HepG2 (cell line): Measurements from ENCODE around the gene EPHA10. TPM values are rescaled to one million over a fixed set of nuclear protein-coding genes. Genes with fewer than 3 reads are reported as not detected.

Experiments
- ARNT ChIP-seq: fragments of 450-650 bp; IDR thresholded peaks from 2 replicates; pipeline ENCODE4 v1.6.1; 2017
- ASH2L ChIP-seq: fragments of 300-600, 200-600 bp; sonication (generic); IDR thresholded peaks from 2 replicates; pipeline ENCODE4 v1.7.0; 2017; ENCODE audit warnings: low read depth, mild to moderate bottlenecking, moderate library complexity, mixed read lengths, low read length; ENCODE audit not compliant: insufficient read length
- CAMTA2 ChIP-seq: sonication (generic); formaldehyde crosslinking; IDR thresholded peaks from 2 replicates; pipeline ENCODE4 v1.4.0; 2020; ENCODE audit warnings: mild to moderate bottlenecking, missing genetic modification reagents, borderline replicate concordance
- DR1 ChIP-seq: sonication (generic); formaldehyde crosslinking; IDR thresholded peaks from 2 replicates; pipeline ENCODE4 v1.8.0; 2021; ENCODE audit warnings: mild to moderate bottlenecking, missing genetic modification reagents, inconsistent platforms
- HNRNPLL ChIP-seq: fragments of 200-400 bp; formaldehyde crosslinking; IDR thresholded peaks from 2 replicates; pipeline ENCODE4 v1.6.1; 2017; ENCODE audit warnings: mild to moderate bottlenecking, low read depth, low read length; ENCODE audit not compliant: poor library complexity, severe bottlenecking
- IRF2 ChIP-seq: IDR thresholded peaks from 2 replicates; pipeline ENCODE4 v1.6.1; 2018; ENCODE audit warnings: missing genetic modification reagents, missing compliant biosample characterization
- NFIB ChIP-seq: sonication (generic); formaldehyde crosslinking; IDR thresholded peaks from 2 replicates; pipeline ENCODE4 v1.9.0; 2021; ENCODE audit warnings: missing genetic modification reagents, mild to moderate bottlenecking, borderline replicate concordance
- NFIC ChIP-seq: IDR thresholded peaks from 2 replicates; pipeline ENCODE4 v1.6.1; 2012; ENCODE audit warnings: mild to moderate bottlenecking, low read length, inconsistent platforms
- POLR2A ChIP-seq, 2 experiments: IDR thresholded peaks; 2 replicates each; pipeline ENCODE4 v1.6.1; 2011; ENCODE audit warnings: low read depth in 2 of 2, low read length in 2 of 2, mild to moderate bottlenecking in 1 of 2, moderate library complexity in 1 of 2; ENCODE audit not compliant: insufficient read depth in 1 of 2
- RAD21 ChIP-seq: fragments of 450-650 bp; formaldehyde crosslinking; IDR thresholded peaks from 2 replicates; pipeline ENCODE4 v1.5.0; 2020; ENCODE audit warnings: mild to moderate bottlenecking
- SP4 ChIP-seq: sonication (generic); formaldehyde crosslinking; IDR thresholded peaks from 2 replicates; pipeline ENCODE4 v1.8.1; 2023; ENCODE audit warnings: mild to moderate bottlenecking, missing genetic modification reagents
- ZFP82 ChIP-seq: sonication (generic); formaldehyde crosslinking; IDR thresholded peaks from 2 replicates; pipeline ENCODE4 v1.5.1; 2020; ENCODE audit warnings: mild to moderate bottlenecking, missing genetic modification reagents, borderline replicate concordance
- ZNF337 ChIP-seq: sonication (generic); formaldehyde crosslinking; IDR thresholded peaks from 2 replicates; pipeline ENCODE4 v1.5.1; 2020; ENCODE audit warnings: missing genetic modification reagents, low read depth, mild to moderate bottlenecking, borderline replicate concordance
- ZNF441 ChIP-seq: sonication (generic); formaldehyde crosslinking; IDR thresholded peaks from 2 replicates; pipeline ENCODE4 v1.7.0; 2021; ENCODE audit warnings: missing genetic modification reagents, borderline replicate concordance
- ZNF543 ChIP-seq: sonication (generic); formaldehyde crosslinking; IDR thresholded peaks from 2 replicates; pipeline ENCODE4 v1.4.0; 2020; ENCODE audit warnings: mild to moderate bottlenecking, missing genetic modification reagents
- ZNF549 ChIP-seq: sonication (generic); formaldehyde crosslinking; IDR thresholded peaks from 2 replicates; pipeline ENCODE4 v1.5.0; 2020; ENCODE audit warnings: missing genetic modification reagents
- polyA plus RNA-seq, 8 experiments: library from polyadenylated mRNA; depleted of rRNA in 3 of 8; stranded (reverse) in 7 of 8; unstranded in 1 of 8; fragments of >200 nt; fragmentation: Illumina TruSeq in 4 of 8; extraction: Trizol in 4 of 8; gene quantifications; 2 replicates each; pipeline versions ENCODE4 v1.2.1 to v1.2.3, GENCODE V29; 2011 to 2016; ENCODE audit warnings: low read depth in 4 of 8, missing spikeins in 1 of 8, mixed read lengths in 1 of 8; ENCODE audit not compliant: insufficient read depth in 1 of 8
- total RNA-seq, 5 experiments: library from RNA; depleted of rRNA; stranded (reverse); fragments of >200 nt; fragmentation: Illumina TruSeq; extraction: Trizol; gene quantifications; 2 replicates each; pipeline ENCODE4 v1.2.3, GENCODE V29; 2016; ENCODE audit warnings: low read depth in 1 of 5
- TF ChIP-seq, protein P1 (sequence below): sonication (generic); formaldehyde crosslinking; IDR thresholded peaks from 2 replicates; pipeline ENCODE4 v1.5.0; 2020; ENCODE audit warnings: missing genetic modification reagents
- TF ChIP-seq, protein P2 (sequence below): sonication (generic); formaldehyde crosslinking; IDR thresholded peaks from 2 replicates; pipeline ENCODE4 v1.4.0; 2020; ENCODE audit warnings: mild to moderate bottlenecking, missing genetic modification reagents
- TF ChIP-seq, protein P3 (sequence below): sonication (generic); formaldehyde crosslinking; conservative IDR thresholded peaks from 2 replicates; pipeline ENCODE4 v1.4.0; 2020; ENCODE audit warnings: missing genetic modification reagents
- TF ChIP-seq, protein P4 (sequence below): IDR thresholded peaks from 2 replicates; pipeline ENCODE4 v1.6.1; 2016; ENCODE audit warnings: mild to moderate bottlenecking
- TF ChIP-seq, protein P5 (sequence below): sonication (generic); formaldehyde crosslinking; IDR thresholded peaks from 2 replicates; pipeline ENCODE4 v1.5.0; 2020; ENCODE audit warnings: missing genetic modification reagents
- TF ChIP-seq, protein P6 (sequence below): IDR thresholded peaks from 2 replicates; pipeline ENCODE4 v1.6.1; 2018; ENCODE audit warnings: missing genetic modification reagents, mild to moderate bottlenecking, missing compliant biosample characterization
- TF ChIP-seq, protein P7 (sequence below): sonication (generic); formaldehyde crosslinking; IDR thresholded peaks from 2 replicates; pipeline ENCODE4 v1.4.0; 2020; ENCODE audit warnings: mild to moderate bottlenecking, missing genetic modification reagents

EPHA10 gene
- total and polyA plus RNA-seq, 2 of the 13 experiments (the other 11 are each of a cell fraction or from before 2014, with no cell fraction given): 0.11 to 0.58 TPM

DNA sequence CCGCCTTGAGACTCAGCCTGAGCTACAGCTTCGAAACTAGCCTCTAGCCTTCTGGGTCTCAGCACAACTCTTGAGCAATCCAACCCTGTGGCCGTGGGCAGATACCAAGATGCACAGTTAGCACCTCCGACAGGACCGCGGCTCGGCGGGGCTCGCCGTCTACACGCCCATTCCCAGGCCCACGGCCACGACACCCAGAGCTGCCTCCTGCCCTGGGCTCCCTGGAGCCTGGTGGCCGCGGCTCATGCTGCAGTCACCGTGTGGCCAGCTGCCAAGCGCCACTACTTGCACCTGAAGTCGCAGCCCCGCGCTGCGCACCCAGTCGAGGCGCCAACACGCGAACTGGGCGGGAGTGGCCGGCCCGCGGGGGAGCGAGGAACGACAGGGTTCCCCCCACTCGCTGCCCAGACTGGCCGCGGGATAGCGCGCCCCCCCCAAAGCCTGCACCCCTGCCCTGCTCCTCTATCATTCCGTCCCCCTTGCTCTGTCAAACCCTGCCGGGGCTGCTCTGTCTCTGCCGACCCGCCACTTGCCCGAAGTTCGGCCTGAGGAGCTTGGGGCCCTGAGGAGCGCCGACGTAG lies 73.3 kb downstream of the EPHA10 start (continued):
- TF ChIP-seq CAMTA2 (no peak), ASH2L (peak; percentile 50), IRF2 (CRISPR knock-in tag) (no peak), POLR2A (IDR thresholded peaks at IDR 0.05; ENCODE audit: insufficient read depth in 1 of 2, low read depth in 2 of 2, low read length in 2 of 2) (no peak), RAD21 (0 out of 2 replicates have a peak, but pooled peaks have one; percentile 4), DR1 (no peak), ZNF549 (CRISPR knock-in tag) (no peak), NFIB (CRISPR knock-in tag) (no peak), SP4 (CRISPR knock-in tag) (0 out of 2 replicates have a peak, but pooled peaks have one; percentile 19), ZNF543 (CRISPR knock-in tag) (no peak), ARNT (no peak), HNRNPLL (no peak), ZFP82 (CRISPR knock-in tag) (no peak), ZNF441 (CRISPR knock-in tag) (no peak), NFIC (no peak), ZNF337 (CRISPR knock-in tag) (no peak)
- TF ChIP-seq, protein P1, sequence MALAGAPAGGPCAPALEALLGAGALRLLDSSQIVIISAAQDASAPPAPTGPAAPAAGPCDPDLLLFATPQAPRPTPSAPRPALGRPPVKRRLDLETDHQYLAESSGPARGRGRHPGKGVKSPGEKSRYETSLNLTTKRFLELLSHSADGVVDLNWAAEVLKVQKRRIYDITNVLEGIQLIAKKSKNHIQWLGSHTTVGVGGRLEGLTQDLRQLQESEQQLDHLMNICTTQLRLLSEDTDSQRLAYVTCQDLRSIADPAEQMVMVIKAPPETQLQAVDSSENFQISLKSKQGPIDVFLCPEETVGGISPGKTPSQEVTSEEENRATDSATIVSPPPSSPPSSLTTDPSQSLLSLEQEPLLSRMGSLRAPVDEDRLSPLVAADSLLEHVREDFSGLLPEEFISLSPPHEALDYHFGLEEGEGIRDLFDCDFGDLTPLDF (CRISPR knock-in tag): no peak
- TF ChIP-seq, protein P2, sequence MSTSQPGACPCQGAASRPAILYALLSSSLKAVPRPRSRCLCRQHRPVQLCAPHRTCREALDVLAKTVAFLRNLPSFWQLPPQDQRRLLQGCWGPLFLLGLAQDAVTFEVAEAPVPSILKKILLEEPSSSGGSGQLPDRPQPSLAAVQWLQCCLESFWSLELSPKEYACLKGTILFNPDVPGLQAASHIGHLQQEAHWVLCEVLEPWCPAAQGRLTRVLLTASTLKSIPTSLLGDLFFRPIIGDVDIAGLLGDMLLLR (CRISPR knock-in tag): peak; percentile 64; the same call in 1 of the 2 replicates
- TF ChIP-seq, protein P3, sequence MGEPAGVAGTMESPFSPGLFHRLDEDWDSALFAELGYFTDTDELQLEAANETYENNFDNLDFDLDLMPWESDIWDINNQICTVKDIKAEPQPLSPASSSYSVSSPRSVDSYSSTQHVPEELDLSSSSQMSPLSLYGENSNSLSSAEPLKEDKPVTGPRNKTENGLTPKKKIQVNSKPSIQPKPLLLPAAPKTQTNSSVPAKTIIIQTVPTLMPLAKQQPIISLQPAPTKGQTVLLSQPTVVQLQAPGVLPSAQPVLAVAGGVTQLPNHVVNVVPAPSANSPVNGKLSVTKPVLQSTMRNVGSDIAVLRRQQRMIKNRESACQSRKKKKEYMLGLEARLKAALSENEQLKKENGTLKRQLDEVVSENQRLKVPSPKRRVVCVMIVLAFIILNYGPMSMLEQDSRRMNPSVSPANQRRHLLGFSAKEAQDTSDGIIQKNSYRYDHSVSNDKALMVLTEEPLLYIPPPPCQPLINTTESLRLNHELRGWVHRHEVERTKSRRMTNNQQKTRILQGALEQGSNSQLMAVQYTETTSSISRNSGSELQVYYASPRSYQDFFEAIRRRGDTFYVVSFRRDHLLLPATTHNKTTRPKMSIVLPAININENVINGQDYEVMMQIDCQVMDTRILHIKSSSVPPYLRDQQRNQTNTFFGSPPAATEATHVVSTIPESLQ (CRISPR knock-in tag): no peak
- TF ChIP-seq, protein P4, sequence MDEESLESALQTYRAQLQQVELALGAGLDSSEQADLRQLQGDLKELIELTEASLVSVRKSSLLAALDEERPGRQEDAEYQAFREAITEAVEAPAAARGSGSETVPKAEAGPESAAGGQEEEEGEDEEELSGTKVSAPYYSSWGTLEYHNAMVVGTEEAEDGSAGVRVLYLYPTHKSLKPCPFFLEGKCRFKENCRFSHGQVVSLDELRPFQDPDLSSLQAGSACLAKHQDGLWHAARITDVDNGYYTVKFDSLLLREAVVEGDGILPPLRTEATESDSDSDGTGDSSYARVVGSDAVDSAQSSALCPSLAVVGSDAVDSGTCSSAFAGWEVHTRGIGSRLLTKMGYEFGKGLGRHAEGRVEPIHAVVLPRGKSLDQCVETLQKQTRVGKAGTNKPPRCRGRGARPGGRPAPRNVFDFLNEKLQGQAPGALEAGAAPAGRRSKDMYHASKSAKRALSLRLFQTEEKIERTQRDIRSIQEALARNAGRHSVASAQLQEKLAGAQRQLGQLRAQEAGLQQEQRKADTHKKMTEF (CRISPR knock-in tag): no peak
- TF ChIP-seq, protein P5, sequence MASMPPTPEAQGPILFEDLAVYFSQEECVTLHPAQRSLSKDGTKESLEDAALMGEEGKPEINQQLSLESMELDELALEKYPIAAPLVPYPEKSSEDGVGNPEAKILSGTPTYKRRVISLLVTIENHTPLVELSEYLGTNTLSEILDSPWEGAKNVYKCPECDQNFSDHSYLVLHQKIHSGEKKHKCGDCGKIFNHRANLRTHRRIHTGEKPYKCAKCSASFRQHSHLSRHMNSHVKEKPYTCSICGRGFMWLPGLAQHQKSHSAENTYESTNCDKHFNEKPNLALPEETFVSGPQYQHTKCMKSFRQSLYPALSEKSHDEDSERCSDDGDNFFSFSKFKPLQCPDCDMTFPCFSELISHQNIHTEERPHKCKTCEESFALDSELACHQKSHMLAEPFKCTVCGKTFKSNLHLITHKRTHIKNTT: no peak
- TF ChIP-seq, protein P6, sequence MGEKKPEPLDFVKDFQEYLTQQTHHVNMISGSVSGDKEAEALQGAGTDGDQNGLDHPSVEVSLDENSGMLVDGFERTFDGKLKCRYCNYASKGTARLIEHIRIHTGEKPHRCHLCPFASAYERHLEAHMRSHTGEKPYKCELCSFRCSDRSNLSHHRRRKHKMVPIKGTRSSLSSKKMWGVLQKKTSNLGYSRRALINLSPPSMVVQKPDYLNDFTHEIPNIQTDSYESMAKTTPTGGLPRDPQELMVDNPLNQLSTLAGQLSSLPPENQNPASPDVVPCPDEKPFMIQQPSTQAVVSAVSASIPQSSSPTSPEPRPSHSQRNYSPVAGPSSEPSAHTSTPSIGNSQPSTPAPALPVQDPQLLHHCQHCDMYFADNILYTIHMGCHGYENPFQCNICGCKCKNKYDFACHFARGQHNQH (CRISPR knock-in tag): no peak
- TF ChIP-seq, protein P7, sequence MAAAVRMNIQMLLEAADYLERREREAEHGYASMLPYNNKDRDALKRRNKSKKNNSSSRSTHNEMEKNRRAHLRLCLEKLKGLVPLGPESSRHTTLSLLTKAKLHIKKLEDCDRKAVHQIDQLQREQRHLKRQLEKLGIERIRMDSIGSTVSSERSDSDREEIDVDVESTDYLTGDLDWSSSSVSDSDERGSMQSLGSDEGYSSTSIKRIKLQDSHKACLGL (CRISPR knock-in tag): peak; percentile 60; the same call in 1 of the 2 replicates
